HL-60/S4 treated with retinoic acid at 250 ng/mL for 4 days and 3 days (cell line): ENCODE data around the gene SHISA6.

Source experiments
- in situ Hi-C: fragments of 300-500 bp; cut with MboI; formaldehyde crosslinking; loops from 2 replicates; pipeline ENCODE4 v1.7.0; 2022; ENCODE audit warnings: low sequenced_read_pairs

Gene SHISA6

DNA sequence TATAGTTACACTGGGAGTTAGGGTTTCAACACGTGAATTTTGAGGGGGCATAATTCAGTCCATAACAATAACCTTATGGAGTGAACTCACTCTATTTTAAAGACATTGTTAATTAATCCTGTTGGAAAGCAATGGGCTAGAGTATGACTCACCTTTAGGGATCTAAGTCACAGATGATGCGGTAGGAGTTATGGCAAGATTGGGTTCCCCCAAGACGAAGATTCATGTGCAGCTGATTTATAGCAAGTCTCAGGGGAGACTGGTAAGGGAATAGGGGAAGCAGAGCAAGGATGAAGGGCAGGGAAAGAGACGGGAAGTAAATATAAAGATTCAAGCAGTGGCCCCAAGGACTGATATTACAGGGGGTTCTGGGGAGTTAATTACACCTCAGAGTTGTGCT, 197.7 kb downstream of the SHISA6 start:
- in situ Hi-C loops, result no loop called here

DNA sequence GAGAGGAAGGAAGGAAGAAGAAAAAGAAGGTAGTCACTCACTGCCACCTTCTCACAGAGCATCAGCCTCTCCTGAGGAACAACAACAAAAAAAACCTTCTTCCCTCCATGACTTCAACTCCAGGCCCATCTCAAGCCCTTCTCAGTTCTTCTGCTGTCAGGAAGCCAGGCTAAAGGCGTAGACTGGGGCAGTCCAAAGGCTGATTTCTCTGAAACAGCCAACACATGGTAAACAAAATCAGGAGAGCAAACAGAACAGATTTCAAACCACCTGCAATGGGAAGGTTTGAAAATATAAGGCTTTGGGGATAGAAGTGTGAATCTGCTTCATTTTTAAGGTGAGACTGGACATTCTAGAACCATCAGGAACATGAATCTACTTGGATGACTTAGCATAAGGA, 200.0 kb downstream of the SHISA6 start:
- in situ Hi-C loops, result no loop called here

GRCh38 chr17:11446316-11446715, 205.3 kb downstream of the SHISA6 start:
- in situ Hi-C loops, result no loop called here

DNA sequence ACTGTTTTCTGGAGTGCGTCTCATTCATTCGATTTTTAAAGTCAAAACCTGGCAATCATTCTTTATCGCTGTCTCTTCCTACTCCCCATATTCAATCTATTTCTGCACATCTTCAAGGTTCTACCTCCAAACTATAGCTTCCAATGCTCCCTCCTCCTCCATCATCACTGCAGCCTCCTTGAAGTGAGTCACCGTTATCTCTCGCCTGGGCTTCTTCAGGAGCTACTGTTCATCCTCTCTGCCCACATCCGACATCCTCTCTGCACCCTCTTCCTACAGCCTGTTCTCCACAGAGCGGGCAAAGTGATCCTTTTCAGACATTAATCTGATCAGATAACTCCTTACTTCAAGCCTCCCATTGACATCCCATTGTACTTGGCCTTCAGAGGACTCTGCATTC, 213.1 kb downstream of the SHISA6 start:
- in situ Hi-C loops, result no loop called here

GRCh38 chr17:11458279-11458678, 217.3 kb downstream of the SHISA6 start:
- in situ Hi-C loops, result no loop called here

DNA sequence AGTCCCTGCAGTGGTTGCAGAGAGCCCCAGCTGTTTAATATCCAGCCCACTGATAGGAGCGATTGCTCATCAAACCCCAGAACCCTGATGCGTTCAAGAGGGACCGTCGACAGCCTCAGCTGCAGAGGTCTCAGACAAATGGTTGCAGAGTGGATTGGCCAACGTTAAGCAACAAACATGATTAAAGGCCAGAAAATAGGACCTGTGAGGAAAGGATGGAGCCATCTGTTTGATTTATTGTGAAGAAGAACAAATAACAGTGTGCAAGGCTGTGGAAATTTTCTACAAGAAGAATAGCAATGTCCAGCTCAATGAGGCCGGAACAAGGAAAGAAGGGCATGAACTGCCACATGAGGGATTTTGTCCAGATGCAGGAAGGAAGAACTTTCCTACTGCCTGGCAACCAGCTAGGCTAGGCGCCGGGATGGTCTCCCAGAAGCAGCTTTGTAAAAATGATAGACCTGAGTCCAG, 218.9 kb downstream of the SHISA6 start:
- in situ Hi-C loops, result no loop called here

- in situ Hi-C loops, result no loop called here
These were observed 221.1 kb downstream of the SHISA6 start for GRCh38 chr17:11461993-11462548.

DNA sequence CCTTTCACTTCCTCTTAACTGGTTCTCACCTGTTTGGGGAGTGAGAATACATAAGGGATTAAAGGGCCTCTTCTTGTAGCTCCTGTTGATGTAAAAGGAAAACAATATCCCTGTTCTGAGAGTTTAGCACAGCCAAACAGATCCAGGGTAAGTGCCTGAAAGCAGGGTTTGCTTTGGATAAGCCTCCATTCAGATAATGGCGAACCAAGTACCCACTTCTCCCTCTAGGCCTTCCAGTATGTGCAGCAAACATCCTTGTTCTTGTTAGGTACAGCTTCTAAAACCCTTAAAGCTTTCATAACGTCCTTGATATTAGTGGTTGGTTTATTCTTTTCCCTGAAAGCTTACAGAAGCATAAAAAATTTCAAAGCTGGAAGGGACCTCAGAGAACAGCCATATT, 226.6 kb downstream of the SHISA6 start:
- in situ Hi-C loops, result no loop called here

DNA sequence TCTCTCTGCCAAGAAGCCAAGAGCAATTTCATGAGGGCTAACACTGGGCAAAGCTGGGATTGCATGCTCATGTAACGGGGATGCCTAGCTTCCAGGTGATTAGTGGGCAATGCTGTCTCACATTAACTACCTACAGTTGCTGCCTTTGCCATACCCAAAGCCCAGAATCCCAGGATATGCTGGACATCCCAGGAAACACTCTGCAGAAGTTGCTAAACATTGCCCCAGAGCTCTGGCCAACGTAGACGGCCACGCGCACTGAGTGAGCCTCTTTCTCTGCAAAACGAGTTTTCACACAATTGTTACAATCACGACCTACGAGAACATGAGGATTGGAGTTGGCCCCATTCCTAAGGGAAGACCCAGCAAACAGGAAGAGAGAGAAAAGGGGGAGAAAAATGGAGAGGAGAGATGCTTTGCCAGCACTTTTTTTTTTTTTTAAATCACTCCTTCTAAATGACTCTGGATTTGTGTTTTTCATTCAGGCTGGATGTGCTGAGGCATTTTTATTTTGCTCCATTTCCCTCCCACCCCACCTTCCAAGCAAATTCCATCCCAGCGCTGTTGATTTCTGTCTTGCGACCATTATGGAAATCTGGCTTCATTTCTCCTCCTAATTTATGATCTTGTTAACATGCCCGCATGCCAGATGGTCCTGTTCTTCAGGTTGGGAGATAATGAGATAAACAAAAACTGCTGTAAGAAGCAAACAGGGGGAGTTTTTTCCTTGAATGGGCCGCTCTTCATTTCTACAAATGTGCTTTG, 244.5 kb downstream of the SHISA6 start:
- in situ Hi-C loops, result no loop called here

- in situ Hi-C loops, result no loop called here
These were observed 245.3 kb downstream of the SHISA6 start for GRCh38 chr17:11486101-11486867.

GRCh38 chr17:11486868-11487310, 245.9 kb downstream of the SHISA6 start:
- in situ Hi-C loops, result no loop called here

- in situ Hi-C loops, result no loop called here
These were observed 246.5 kb downstream of the SHISA6 start for GRCh38 chr17:11487469-11487868.

DNA sequence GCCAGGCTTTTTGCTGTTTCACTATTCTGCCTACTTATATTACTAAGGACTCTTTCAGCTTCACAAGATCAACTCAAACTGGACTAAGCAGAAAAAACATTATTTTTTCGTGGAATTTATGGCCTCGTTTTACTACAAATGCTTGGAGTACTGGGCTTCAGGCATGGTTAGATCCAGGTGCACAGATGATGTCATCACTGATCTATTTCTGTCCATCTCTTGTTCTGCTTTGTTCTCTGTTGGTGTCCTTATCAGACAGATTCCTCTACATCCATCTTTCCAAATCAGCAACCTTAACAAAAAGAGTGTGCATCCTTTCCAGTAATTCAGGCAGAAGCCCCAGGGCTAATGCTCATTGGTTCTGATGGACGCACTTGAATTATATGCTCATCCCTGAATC, 247.4 kb downstream of the SHISA6 start:
- in situ Hi-C loops, result no loop called here

DNA sequence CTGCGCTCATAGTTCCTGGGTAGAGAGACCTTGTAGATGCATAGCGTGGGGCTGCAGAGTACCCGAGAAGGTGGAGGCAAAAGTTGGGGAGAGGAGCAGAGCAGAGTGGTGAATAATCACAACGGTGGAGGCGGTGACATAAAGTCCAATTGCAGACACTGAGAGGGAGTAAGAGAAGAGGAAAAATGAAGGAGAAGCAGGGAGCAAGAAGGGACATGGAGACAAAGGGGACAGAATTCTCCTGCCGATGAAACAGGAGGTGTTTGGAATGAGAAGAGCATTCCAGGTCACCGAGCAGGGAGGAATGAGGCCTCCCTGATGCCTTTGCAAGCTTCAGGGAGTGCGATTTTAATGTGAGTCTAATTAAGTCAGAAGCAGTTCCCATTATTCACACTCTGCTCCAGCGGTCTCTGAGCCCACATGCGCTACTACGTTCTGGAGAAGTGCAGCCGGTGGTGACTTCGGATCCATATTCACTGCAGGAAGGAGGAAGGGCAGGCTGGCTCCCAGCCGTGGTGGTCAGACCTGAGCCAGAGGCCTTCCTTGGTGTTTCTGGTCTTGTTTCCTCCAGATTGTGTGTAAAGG, 249.2 kb downstream of the SHISA6 start:
- in situ Hi-C loops, result no loop called here

DNA sequence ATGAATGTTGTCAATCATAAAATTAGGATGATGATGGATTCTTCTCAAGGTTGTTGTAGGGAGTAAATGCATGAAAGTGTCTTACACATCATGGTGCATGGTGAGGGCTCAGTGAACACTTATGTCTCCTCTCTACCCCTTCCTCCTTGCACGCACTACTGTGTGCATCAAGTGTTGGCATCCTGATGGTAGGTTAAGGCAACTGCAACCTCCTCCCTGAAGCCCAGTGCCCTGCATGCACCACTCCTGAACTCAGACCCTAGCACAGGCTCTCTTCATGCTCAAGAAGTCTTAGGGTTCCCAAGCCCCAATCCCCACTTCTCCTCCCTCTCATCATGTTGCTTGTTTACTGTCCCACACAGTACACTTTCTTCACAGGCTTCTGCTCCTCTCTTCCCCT, 251.5 kb downstream of the SHISA6 start:
- in situ Hi-C loops, result no loop called here

- in situ Hi-C loops, result no loop called here
These were observed 252.9 kb downstream of the SHISA6 start for GRCh38 chr17:11493936-11494335.

GRCh38 chr17:11495613-11496012, 254.6 kb downstream of the SHISA6 start:
- in situ Hi-C loops, result no loop called here

GRCh38 chr17:11499881-11500280, 258.9 kb downstream of the SHISA6 start:
- in situ Hi-C loops, result no loop called here

- in situ Hi-C loops, result no loop called here
These were observed 262.5 kb downstream of the SHISA6 start for GRCh38 chr17:11503308-11504035.

GRCh38 chr17:11506635-11507034, 265.6 kb downstream of the SHISA6 start:
- in situ Hi-C loops, result no loop called here

DNA sequence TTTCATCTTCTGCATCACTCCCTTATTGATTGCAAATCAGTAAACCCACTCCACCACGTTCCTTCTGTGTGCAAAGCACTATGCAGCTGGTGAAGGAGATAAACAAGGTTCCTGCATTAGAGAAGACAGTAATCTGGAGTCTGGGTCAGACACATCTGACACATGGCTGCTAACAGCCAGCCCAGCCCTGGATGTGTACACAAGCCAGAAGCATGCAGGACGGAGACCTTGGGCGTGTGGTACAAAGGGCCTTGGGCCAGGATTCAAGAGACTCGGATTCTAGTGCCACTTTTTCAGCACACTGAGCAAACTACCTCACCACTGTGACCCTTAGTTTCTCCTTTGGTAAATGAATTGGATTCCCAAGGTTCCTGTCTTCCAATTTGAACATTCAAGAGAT, 270.7 kb downstream of the SHISA6 start:
- in situ Hi-C loops, result no loop called here
